Spleen (tissue), 7 donors: ENCODE data around the gene NR3C2.

ENCODE experiments used
- POLR2A ChIP-seq, 3 donors: fragments of 450-650 bp; IDR thresholded peaks; one replicate each; pipeline ENCODE4 v1.5.1; 2017; ENCODE audit warnings: antibody characterized with exemption in 3 of 3, mild to moderate bottlenecking in 1 of 3
- POLR2AphosphoS5 ChIP-seq, 3 donors: sonication (generic); formaldehyde crosslinking; IDR thresholded peaks; one replicate each; pipeline ENCODE4 v1.5.1; 2017; ENCODE audit warnings: antibody characterized with exemption in 3 of 3
- TF ChIP-seq, protein P1 (sequence below), 11 experiments: fragments of 200-600 bp in 7 of 11; fragments of 450-650 bp in 4 of 11; sonication (generic) in 4 of 11; IDR thresholded peaks in 8 of 11; conservative IDR thresholded peaks in 3 of 11; 1 replicate in 7 of 11; 2 replicates in 4 of 11; pipeline versions ENCODE4 v1.4.0 to v1.8.0; 2016 to 2021; ENCODE audit warnings: antibody characterized with exemption in 11 of 11, inconsistent platforms in 4 of 11, mild to moderate bottlenecking in 1 of 11
- donor health status: DM: no; HTN: no; CAD: no; lungs with moderate emphysema.
- donor health status: DM: no; HTN: no; CAD: no.
- donor health status: DM: no; HTN: no; CAD: no.

DNA sequence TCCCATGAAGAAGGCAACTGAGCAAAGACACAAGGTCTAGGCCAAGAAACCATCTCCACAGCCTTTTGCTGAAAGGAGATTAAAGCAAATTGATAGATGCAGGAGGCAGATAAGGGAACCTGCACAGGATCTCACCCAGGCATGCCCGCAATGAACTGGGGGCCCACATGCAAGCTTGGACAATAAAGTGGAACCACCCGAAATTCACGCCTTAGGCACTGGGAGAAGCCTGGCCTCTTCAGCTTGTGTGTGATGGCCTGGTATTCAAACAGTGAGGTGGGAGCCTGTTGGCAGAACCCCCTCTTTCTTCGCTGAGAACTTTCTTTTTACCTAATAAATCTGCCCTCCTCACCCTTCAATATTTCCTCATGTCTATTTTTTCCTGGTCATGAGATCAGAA is 213.2 kb downstream of the NR3C2 start:
- TF ChIP-seq, protein P1, sequence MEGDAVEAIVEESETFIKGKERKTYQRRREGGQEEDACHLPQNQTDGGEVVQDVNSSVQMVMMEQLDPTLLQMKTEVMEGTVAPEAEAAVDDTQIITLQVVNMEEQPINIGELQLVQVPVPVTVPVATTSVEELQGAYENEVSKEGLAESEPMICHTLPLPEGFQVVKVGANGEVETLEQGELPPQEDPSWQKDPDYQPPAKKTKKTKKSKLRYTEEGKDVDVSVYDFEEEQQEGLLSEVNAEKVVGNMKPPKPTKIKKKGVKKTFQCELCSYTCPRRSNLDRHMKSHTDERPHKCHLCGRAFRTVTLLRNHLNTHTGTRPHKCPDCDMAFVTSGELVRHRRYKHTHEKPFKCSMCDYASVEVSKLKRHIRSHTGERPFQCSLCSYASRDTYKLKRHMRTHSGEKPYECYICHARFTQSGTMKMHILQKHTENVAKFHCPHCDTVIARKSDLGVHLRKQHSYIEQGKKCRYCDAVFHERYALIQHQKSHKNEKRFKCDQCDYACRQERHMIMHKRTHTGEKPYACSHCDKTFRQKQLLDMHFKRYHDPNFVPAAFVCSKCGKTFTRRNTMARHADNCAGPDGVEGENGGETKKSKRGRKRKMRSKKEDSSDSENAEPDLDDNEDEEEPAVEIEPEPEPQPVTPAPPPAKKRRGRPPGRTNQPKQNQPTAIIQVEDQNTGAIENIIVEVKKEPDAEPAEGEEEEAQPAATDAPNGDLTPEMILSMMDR (IDR thresholded peaks at IDR 0.05 in 8 of 11, conservative IDR thresholded peaks at IDR 0.05 in 3 of 11) = no peak
- TF ChIP-seq POLR2A (IDR thresholded peaks at IDR 0.05) (no peak), POLR2AphosphoS5 (IDR thresholded peaks at IDR 0.05) (no peak)
